GM19324 (cell line): ENCODE data around the gene EEA1.
"Not testable (repeated sequence)": the region's sequence is repeated elsewhere in the genome, so short reads cannot be mapped to it uniquely, and the experiment has no call there.

Experiments used
- ATAC-seq: cut with Tn5 transposase; IDR thresholded peaks from one replicate; pipeline ENCODE4 v1.9.1; 2021; ENCODE audit warnings: mild to moderate bottlenecking, moderate library complexity; ENCODE audit not compliant: unreplicated experiment, low FRiP score

Gene EEA1

GRCh38 chr12:92827836-92828431, 101.2 kb downstream of the EEA1 start:
- ATAC-seq = no peak

GRCh38 chr12:92821142-92821541, 108.0 kb downstream of the EEA1 start:
- no peak for ATAC-seq

GRCh38 chr12:92814584-92814983, 114.5 kb downstream of the EEA1 start:
- ATAC-seq = no peak

- ATAC-seq = no peak
Measured at GRCh38 chr12:92810370-92810769, 118.7 kb downstream of the EEA1 start.

GRCh38 chr12:92803903-92804302, 125.2 kb downstream of the EEA1 start:
- ATAC-seq = no peak

GRCh38 chr12:92802906-92803305, 126.2 kb downstream of the EEA1 start:
- ATAC-seq = no peak

GRCh38 chr12:92796650-92797049, 132.4 kb downstream of the EEA1 start:
- ATAC-seq = no peak

GRCh38 chr12:92794814-92795213, 134.3 kb downstream of the EEA1 start:
- ATAC-seq = no peak

GRCh38 chr12:92794356-92794755, 134.7 kb downstream of the EEA1 start:
- ATAC-seq = not testable (repeated sequence)

GRCh38 chr12:92786045-92786444, 143.1 kb downstream of the EEA1 start:
- ATAC-seq = no peak

- no peak for ATAC-seq
Measured at GRCh38 chr12:92785563-92785950, 143.5 kb downstream of the EEA1 start.

- peak; percentile 87 for ATAC-seq
Measured at GRCh38 chr12:92784797-92785562, 144.1 kb downstream of the EEA1 start.

GRCh38 chr12:92784356-92784755, 144.7 kb downstream of the EEA1 start:
- no peak for ATAC-seq

- no peak for ATAC-seq
Measured at GRCh38 chr12:92779902-92780301, 149.2 kb downstream of the EEA1 start.

GRCh38 chr12:92778525-92778924, 150.6 kb downstream of the EEA1 start:
- no peak for ATAC-seq

GRCh38 chr12:92775416-92775815, 153.7 kb downstream of the EEA1 start:
- ATAC-seq = no peak

- ATAC-seq = no peak
Measured at GRCh38 chr12:92771001-92771400, 158.1 kb downstream of the EEA1 start.

- ATAC-seq = peak; percentile 83
Measured at GRCh38 chr12:92769124-92769901, 159.8 kb downstream of the EEA1 start.

- no peak for ATAC-seq
Measured at GRCh38 chr12:92765871-92766270, 163.2 kb downstream of the EEA1 start.

- ATAC-seq = no peak
Measured at GRCh38 chr12:92764831-92765230, 164.3 kb downstream of the EEA1 start.

- ATAC-seq = no peak
Measured at GRCh38 chr12:92762773-92763172, 166.3 kb downstream of the EEA1 start.
